Keratinocyte (primary cell): Measurements from ENCODE around the gene FASN.

Source experiments
- EZH2 ChIP-seq: IDR thresholded peaks from one replicate; pipeline ENCODE4 v1.6.1; 2012; ENCODE audit warnings: inconsistent platforms, mild to moderate bottlenecking, low read length, moderate library complexity
- TF ChIP-seq, protein P1 (sequence below), 3 experiments: IDR thresholded peaks in 1 of 3; conservative IDR thresholded peaks in 1 of 3; optimal IDR thresholded peaks in 1 of 3; 2 replicates in 2 of 3; 3 replicates in 1 of 3; pipeline versions ENCODE3 to v1.5.1; 2011; ENCODE audit warnings: low read length in 3 of 3, mild to moderate bottlenecking in 3 of 3, moderate library complexity in 2 of 3, control low read depth in 1 of 3, inconsistent platforms in 1 of 3; ENCODE audit not compliant: insufficient read depth in 2 of 3; ENCODE audit errors: extremely low read depth in 1 of 3

DNA sequence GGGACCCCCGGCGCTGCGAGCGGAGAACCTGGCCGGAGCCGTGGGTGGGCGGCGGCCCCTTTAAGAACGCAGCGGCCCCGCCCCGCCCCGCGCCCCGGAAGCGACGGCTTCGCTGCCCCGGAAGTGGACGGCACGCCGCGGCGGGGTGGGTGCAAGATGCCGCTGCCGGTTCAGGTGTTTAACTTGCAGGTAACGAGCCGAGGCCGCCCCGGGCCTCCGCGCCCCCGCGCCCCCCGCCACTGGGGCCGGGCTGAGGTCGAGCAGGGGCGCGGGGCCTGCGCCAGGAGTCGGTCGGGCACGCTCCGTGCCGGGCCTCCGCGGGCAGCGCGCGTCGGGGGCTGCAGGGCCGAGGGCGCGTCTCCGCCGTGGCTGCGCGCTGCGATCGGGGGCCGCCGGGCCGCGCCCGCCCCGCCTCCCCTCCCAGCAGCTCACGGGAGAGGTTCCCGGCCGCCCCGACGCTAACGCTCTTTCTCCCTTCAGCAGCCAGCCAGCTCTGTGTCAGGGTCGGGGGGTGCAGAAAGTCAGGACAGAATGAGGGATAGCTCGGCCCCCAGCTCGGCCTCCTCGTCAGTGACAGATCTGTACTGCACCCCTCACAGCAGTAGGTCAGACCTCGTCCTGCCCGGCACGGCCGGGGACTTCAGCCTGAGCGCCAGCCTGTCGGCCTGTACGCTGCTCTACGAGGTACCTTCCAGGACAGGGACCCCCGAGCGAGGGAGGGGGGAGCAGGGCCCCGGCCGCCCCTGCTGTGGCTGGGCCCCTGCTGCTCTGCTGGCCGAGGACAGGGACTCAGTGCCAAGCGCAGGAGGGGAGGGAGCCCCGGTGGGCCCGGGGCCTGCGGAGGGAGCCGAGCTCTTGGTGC is 46.0 kb downstream of the FASN start, which contains the start of the genes GPS1 and RFNG:
- TF ChIP-seq, protein P1, sequence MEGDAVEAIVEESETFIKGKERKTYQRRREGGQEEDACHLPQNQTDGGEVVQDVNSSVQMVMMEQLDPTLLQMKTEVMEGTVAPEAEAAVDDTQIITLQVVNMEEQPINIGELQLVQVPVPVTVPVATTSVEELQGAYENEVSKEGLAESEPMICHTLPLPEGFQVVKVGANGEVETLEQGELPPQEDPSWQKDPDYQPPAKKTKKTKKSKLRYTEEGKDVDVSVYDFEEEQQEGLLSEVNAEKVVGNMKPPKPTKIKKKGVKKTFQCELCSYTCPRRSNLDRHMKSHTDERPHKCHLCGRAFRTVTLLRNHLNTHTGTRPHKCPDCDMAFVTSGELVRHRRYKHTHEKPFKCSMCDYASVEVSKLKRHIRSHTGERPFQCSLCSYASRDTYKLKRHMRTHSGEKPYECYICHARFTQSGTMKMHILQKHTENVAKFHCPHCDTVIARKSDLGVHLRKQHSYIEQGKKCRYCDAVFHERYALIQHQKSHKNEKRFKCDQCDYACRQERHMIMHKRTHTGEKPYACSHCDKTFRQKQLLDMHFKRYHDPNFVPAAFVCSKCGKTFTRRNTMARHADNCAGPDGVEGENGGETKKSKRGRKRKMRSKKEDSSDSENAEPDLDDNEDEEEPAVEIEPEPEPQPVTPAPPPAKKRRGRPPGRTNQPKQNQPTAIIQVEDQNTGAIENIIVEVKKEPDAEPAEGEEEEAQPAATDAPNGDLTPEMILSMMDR (optimal IDR thresholded peaks at IDR 0.05 in 1 of 3, IDR thresholded peaks at IDR 0.05 in 1 of 3, conservative IDR thresholded peaks at IDR 0.05 in 1 of 3; ENCODE audit: extremely low read depth in 1 of 3, insufficient read depth in 2 of 3, low read length in 3 of 3) = no peak
- no peak for TF ChIP-seq EZH2
